GM11168 (cell line): ENCODE results near the gene C1QTNF8.

ENCODE experiments used
- in situ Hi-C: fragments of 300-500 bp; cut with MboI; formaldehyde crosslinking; loops from one replicate; pipeline ENCODE4 v1.12.0; 2022; ENCODE audit warnings: low sequenced_read_pairs; ENCODE audit not compliant: unreplicated experiment

Gene C1QTNF8

DNA sequence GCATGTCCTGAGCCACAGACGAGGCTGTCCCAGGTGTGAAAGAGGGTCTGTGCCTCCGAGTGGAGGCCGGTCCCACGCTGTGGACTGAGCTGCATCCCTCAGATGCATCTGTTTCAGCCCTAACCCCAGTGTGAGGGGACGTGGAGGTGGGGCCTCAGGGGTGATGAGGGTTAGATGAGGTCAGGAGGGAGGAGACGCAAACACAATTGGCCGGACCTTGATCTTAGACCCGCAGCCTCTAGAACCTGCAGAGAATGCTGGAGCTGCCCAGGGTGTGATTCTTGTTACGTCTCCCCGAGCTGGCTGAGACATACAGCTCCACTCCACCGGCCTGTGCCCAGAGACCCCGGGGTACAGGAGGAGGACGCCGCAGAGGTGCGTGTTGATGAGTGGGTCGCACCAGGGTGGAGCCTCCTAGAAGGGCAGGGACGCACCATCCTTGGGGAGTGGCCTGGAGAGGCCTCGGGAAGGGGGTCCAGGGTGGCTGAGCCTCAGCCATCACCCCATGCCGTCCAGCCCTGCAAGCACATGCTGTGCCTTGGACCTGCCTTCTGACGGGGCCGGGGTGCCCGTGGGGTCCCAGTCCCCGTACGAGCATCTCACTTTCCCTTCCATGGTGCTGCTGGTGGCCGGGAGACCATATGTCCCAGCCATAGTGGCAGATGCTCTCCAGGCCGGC is 16.6 kb upstream of the C1QTNF8 start:
- in situ Hi-C loops = no loop called here

DNA sequence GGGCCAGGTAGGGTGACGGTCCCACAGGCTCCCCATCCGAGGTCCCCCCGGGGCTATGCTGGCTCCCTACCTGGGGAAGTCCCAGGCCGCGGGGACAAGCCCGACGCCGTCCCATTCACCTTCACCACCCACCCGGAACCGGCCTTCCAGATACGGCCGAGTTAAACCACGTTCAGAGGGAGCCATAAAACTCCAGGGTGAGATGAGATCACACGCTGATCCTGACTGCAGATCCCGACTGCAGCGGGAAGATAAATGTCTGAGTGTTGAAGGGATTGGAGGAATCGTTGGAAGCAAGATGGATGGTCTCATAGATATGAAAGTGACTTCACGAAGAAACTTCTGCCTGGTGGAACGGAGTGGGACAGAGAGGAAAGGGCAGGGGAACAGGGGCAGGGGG is 13.6 kb upstream of the C1QTNF8 start:
- in situ Hi-C loops = no loop called here

DNA sequence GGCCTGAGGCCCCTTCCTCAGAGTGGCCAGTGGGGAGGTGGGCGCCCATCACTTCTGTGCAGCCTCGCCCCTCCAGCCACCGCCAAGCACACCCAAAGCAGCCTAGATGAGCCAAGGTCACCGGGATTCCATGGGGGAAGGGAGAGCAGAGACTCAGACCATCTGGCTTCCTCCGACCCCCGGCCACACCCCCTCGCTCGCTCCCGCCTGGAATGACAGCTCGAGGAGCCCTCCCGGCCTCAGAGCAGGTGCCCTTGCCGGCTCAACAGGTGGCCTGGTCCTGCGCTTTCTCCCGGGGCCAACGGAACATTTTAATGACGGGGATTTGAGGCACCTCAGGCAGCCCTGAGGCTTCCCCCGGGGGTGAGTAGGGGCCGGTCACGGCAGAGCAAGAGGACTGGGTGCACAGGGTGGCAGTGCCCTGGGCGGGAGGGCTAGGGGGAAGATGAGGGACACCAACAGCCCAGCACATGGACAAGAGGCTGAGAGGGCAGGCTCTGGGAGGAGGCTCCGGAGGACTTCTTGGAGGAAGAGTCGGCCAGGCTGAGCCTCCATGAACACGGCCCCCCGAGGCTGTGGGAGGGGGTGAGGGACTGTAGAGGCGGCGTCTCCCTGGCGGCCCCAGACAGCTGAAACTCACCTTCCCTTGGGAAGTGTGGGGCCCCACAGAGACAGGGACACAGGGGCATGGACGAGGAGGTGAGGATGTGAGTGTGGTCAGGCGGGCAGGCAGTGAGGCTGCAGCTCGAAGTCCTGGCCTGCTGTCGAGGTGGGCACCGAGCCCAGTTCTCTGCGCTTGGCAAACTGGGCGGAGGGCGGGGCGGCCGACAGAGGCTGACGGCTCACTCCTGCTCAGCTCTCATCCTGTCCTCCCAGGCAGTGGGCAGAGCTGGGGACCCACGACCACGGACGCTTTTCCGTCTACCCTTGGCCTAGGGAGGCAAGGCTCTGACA is 12.5 kb upstream of the C1QTNF8 start:
- in situ Hi-C loops = no loop called here

DNA sequence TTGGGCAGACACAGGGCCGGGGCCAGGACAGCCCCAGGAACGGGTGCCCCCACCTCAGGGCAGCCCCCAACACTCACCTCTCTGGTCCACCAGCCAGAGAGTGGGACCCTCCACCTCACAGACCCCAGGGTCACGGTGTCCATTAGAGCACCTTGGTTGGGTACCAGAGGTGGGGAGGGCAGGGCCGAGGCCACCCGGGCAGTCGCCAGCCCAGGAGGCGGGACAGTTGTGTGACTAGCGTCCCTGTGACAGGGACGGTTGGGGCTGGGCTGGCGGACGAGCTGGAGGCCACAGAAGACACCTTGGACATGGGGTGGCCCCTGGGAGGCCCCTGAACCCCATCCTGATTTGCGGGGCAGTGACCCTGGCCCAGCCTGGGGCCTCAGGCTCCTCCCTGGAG is 11.7 kb upstream of the C1QTNF8 start:
- in situ Hi-C loops = no loop called here

DNA sequence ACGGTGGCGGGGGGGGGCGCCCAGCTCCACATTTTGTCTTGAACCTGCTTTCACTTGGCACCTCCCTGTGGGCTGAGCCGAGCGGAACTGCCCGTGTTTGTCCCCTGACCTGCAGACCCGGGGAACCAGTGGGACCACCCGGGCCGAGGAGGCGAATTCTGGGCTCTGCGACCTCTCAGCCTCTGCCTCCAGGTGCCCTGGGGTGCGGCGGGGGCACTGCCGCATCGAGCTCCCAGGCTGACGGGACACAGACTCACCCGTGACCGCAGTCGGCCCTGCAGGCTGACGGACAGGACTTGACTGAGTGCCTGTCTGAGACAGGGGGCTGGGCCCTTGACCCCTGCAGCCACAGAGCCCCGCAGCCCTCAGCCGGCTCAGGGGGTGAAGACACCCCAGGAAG is 11.1 kb upstream of the C1QTNF8 start:
- in situ Hi-C loops = no loop called here

DNA sequence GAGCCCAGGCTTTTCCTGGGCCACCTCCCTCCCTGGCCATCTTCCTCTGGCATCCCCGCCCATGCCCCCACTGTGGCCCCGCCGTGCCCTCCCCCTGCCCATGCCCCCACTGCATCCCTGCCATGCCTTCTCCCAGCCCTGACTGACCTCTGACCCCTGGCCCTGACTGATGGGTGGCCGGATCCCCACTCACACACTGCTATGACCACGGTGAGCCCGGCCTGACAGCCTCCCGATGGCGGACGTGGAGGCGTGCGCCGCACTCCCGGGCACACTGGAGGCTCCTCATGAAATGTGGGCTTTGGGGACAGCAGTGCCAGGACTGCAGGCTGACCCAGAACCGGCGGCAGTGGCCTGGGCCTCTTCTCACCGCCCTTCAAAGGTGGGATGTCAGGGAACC is 10.6 kb upstream of the C1QTNF8 start:
- in situ Hi-C loops = no loop called here

DNA sequence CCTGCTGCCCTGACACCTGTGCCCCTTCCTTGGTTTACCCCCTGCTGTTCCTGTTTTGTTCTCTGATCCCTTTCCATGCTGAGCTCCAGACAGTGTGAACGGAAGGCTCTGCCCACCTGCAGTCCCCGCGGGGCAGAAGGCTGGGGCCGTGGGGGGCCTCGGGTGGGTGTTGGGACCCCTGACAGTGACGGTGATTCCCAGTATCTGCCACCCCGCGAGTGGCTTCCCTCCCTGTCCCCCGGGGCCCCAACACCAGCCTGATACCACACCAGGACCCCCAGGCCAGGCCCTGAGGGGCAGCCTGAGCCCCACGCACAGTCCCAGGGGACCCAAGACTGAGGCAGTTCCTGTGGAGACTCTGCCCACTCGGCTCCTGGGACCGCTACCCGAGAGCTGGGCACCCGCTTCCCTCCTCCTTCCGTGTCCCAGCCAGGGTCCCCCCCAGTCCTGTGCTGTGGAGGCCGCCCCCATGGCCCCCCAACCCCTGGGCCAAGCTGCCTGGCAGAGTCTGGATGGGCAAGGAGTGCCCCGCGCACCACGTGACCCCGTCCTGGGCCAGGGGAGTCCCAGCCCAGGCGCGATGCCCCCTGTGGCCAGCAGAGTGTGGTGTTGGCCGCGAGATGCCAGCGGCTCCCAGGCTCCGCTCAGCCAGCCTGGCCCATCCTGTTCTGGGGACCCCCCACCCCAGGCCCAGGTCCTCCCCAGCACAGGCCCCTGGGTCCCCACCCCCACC is 10.0 kb upstream of the C1QTNF8 start:
- in situ Hi-C loops = no loop called here

DNA sequence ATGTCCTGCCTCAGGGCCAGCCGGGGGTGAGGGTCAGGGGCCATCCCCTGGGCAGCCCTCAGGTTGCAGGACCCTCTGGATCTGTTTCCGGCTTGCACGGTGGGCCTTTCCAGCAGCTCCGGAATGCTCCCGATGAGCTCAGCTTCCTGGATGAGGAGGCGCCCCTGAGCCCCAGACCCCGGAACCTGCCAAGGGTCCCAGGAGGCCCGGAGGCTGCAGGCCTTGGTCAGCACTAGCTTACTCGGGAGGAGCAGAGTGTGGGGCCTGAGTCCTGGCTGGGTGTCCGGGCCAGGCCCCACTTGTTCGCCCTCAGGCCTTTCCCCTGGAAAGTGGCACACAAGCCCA is 7.6 kb upstream of the C1QTNF8 start:
- in situ Hi-C loops = no loop called here

DNA sequence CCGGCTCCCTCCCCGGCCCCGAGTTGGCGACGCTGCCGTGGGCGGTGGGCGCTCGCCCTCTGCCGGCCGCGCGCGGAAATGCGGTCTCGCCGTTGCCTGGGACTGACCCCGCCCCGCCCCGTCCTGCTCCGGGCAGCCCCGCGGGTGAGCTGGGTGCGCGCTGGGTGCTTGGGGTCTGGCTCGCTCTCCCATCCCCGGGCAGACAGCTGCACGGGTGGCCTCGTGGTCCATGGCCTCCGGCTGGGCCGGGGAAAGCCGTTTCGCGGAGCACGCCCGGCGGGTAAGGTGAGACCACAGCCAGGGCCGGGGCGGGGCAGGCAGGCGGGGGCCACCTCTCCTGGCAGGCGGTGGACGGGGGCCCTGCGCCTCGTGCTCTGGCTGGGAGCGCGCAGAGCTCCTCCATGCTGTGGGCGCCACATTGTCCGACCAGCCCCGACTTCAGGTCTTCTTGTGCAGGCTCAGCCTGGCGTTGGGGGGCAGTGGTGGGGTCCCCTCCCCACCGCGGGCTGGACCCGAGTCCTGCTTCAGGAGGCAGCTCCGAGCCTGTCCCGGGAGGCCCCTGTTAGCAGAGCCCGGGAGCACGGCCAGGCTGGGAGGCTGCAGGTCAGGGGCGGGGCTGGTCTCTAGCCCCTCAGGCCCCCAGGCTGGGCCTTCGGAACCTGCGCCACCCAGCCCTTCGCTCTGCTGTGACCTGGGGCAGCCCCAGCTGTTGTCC is 7.0 kb upstream of the C1QTNF8 start:
- in situ Hi-C loops = no loop called here

DNA sequence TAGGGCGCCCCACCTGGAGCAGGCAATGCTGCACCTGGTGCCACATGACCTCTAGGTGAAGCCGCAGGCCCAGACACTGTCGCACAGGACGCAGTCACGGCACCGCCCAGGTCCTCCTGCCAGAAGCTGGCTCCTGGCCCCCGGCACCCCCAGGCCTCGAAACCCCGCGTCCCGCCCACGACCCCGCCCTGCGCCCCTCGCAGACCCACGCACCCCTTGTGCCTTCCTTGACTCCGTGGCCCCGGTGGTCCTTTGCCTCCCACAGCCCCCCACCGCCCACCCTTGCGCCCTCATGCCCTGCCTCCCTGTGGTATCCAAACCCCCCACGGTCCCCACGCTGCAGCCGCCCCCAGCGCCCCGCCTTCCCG is 6.3 kb upstream of the C1QTNF8 start:
- in situ Hi-C loops = no loop called here

DNA sequence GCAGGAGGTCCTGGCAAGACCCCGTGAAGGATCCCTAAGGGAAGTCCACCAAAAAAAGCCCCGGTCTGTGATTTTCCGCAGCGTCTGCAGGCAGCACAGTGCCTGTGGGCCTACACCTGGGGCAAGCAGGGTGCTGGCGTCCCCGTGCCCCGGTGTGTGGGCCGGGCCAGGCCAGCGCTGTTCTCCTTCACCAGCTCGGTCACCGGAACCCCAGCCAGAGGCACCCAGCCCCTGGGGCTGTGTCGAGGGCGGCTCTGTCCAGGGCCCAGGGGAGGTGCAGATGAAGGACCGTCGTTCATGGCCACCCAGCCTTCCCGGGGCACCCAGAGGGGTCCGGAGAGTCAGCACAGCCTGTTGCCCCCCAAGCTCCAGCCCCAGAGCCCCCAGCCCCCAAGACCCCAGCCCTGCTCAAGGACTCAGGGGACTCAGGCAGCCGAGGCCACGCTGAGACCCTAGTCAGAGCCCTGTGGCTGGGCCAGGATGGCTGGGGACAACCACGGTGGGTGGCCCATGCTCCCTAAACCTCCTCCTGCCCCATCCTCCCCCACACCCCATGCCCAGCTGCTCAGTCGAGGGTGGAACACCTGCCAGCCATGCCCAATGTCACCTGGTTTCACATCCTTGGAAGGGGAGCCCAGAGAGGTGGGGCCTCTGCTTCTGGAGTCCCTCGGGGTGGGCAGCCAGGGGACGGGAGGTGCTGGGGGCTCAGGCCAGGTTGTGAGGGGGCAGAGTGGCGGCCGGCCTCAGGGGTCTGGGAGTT is 5.7 kb upstream of the C1QTNF8 start:
- in situ Hi-C loops = no loop called here

DNA sequence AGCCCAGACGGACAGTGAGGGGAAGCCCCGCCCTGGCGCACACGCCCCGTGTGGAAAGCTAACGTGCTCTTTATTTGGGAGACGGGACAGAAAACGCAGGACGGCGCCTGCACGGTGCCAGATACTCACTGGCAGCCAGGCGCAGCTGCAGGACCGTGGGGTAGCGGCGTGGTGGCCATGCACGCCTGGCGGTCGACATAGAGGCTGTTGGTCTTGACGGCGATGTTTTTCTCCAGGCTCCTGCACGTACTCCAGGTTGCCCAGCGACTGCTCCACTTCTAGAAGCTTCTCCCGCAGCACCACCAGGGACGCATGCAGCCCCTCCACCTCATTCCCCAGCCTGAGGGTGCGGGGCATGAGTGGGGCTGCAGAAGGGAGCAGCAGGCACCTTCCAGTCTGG is 5.1 kb upstream of the C1QTNF8 start:
- in situ Hi-C loops = no loop called here

DNA sequence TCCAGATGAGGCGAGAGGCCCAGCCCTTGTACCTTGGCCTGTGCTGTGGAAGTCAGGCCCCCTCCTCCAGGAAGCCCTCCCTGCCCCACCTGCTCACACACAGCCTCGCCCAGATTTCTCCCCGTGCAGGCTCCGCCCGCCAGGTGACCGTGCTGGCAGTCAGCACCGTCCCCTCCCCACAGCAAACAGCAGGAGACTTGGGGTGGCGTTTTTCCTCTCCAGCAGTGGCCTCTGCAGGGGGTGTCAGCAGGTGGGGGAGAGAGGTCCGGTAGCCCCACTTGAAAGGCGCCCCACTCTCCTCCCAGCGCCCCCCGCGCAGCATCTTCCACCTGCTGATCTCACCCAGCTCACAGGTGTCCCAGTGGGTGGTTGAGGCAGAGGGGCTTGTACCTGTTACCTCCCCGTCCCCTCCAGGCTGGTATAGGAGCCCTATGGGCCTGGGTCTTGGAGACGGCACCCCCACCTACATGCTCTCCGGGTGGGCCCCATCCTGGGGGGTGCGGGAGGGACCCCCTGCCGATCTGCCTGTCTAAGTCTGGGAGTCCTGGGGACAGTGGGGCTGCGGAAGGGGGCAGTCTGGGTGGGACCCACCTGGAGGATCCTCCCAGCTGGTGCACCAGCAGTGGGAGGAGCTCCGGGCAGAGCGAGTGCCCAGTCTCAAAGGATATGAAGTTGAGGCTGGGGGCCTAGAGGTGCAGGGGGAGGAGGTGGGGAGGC is 4.2 kb upstream of the C1QTNF8 start:
- in situ Hi-C loops = no loop called here

DNA sequence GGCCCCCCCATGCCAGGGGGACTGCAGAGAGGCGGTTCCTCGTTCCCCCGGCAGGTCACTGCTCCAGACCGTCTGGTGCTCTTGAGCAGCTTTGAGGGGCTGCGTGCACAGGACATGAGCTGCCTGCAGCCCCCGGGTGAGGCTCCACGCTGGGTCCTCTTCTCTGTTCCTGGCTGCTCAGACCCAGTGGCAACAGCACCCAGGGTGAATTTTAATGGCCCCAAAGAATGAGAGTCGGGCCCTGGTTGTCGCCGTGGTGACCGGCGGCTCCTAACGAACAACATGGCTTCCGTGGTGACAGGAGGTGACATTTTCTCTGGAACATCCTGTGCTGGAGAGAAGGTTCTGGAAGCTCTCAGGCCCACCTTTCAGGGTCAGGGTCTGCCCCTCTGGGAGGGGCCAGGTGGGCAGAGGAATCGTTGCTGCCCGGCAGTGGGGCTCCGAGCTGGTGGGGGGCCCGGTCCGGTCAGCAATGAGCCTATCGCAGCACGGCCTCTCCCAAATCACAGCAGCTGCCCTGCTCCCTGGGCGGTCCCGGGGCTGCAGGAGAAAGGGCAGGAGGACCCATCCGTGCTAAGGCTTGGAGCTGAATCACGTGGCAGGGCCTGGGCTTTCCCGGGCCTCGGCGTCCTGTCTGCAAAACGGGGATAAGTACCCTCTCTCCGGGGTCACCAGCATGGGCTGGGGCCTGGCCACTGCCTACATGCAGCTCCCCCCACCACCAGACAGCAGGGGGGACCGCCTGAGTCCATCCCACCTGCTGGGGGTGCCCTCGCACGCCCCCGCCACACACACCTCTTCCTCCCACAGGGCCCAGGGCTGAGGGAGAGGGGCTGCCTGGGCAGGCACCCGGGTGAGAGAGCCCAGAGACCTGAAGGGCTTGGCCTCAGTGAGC is 3.4 kb upstream of the C1QTNF8 start:
- in situ Hi-C loops = no loop called here

DNA sequence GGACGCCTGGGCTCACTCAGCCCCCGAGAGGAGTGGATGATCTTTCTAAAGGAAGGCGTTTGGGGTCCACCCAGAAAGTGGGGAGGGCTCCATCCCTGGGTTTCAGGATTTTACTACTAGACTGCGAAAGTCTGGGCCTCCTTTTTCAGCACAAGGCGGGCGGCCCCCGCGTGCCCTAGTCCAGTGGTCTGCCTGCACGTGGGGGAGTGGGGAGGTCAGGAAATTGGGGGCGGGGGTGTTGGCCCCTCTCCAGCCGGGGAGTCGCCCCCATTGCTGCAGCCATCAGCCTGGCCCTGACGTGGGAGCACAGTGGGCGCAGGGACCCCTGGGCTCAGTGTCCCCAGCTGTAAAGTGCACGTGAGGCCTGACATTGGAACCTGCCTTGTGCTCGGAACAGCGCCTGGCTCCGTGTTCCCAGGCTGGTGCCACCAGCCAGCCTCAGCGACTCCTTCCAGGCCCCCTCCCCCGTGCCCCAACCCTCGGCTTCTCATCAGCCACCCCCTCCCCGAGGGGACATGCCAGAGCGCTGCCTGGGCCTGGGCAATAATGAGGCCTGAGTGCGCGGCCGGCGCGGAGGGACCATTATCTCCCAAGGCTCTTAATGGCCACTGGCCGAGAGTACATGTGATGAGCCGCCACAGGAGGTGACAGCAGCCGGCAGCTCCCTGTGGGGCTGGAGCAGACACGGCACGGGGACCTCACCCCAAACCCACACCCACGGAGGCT is 2.4 kb upstream of the C1QTNF8 start:
- in situ Hi-C loops = no loop called here

DNA sequence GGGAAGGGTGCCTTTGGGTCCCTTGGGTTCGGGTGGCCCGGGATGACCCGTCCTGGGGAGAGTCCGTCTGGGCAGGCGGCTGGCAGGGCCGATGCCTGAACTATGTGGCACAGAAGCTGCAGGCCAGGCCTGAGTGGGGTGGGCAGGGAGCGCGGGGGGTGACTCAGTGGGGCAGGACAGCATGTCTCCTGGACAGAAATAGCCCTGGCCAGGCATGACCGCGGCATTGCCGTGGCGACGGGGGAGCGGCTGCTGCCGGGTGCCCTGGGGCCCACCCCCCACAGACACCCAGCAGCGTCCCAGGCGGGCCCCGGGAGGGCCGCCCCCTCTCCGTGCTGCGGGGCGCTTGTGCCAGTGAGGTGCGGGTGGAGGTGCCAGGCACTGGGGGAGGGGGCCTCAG is 1.8 kb upstream of the C1QTNF8 start:
- in situ Hi-C loops = no loop called here

DNA sequence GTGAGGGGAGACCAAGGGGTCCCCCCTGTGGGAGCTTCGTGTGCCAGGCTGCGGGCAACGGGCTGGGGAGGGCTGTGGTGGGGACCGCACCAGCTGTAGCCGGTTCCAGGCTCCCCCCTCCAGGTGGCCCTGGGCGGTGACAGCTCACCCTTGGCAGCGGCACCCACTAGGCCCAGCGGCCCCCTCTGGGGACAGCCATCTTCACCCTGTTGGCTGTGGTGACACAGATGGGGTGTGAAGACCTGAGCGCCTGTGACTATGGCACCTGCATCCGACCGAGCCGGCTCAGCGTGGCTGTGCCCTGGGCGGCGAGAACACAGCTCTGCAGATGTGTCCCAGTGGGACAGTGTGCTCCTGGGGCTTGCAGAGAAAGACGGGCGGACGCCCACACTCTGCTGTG is 1.1 kb upstream of the C1QTNF8 start:
- in situ Hi-C loops = no loop called here
